K562 (cell line): ENCODE measurements around the gene COQ2. TPM values are rescaled to one million over a fixed set of nuclear protein-coding genes. Genes with fewer than 3 reads are reported as not detected.

Source experiments
- ATAC-seq: fragments of 200-7000 bp; cut with Tn5 transposase; 3 replicates; pipeline ENCODE4 v1.9.1; 2020; ENCODE audit warnings: moderate library complexity
- BruUV-seq: library from RNA; stranded (reverse); fragments of 400-500 nt; replicated peaks from 2 replicates; lab custom pipeline; 2021; lab: Mats Ljungman, UMichigan
- CTCF ChIA-PET: fragments of 300-600 bp; formaldehyde crosslinking; extraction: SDS; loops from one replicate; lab custom pipeline; 2021; ENCODE audit warnings: low intra/inter-chr PET ratio; lab: Yijun Ruan, JAX
- POLR2A ChIA-PET: fragments of 300-600, 350-650 bp; sonication (Branson Sonifier 250); formaldehyde crosslinking; extraction: SDS; loops from one replicate; lab custom pipeline; 2021; ENCODE audit warnings: antibody characterized with exemption, inconsistent platforms; lab: Yijun Ruan, JAX
- DNase-seq, 4 experiments: peaks; one replicate each; pipeline versions ENCODE4 v3.0.0 to v3.0.0-alpha.2; 2011 to 2018; ENCODE audit warnings: low spot score in 3 of 4, mixed read lengths in 3 of 4; ENCODE audit errors: extremely low read depth in 1 of 4
- FAIRE-seq: peaks from 2 replicates; lab custom pipeline; 2011; peaks lifted over from hg19 to GRCh38; lab: Jason Lieb, UNC
- H2AFZ ChIP-seq: 2 replicates; pipeline ENCODE4 v1.6.0; 2011; ENCODE audit warnings: low read depth, low read length, control low read depth, inconsistent platforms
- H3K27ac ChIP-seq: fragments of 200-600 bp; 3 replicates; pipeline ENCODE4 v1.8.0; 2011; ENCODE audit warnings: low read depth, mild to moderate bottlenecking, control low read depth, inconsistent platforms, low read length, moderate library complexity, mixed read lengths; ENCODE audit errors: extremely low read depth
- H3K27me3 ChIP-seq, 2 experiments: fragments of 300-600 bp in 1 of 2; 2 replicates in 1 of 2; 3 replicates in 1 of 2; pipeline versions ENCODE4 v1.6.0 to v1.8.0; 2011; ENCODE audit warnings: inconsistent platforms in 2 of 2, low read length in 2 of 2, mild to moderate bottlenecking in 1 of 2, mixed read lengths in 1 of 2, moderate library complexity in 1 of 2; ENCODE audit not compliant: control insufficient read depth in 2 of 2, insufficient read depth in 2 of 2
- H3K36me3 ChIP-seq: fragments of 300-600 bp; 3 replicates; pipeline ENCODE4 v1.8.0; 2011; ENCODE audit warnings: mild to moderate bottlenecking, low read length, inconsistent platforms; ENCODE audit not compliant: control insufficient read depth, insufficient read depth
- H3K4me1 ChIP-seq, 2 experiments: fragments of 200-600 bp in 1 of 2; replicated peaks in 1 of 2; 2 replicates in 1 of 2; 3 replicates in 1 of 2; pipeline versions ENCODE4 v1.5.1 to v1.8.0; 2011; ENCODE audit warnings: inconsistent platforms in 2 of 2, low read length in 2 of 2, mild to moderate bottlenecking in 1 of 2, mixed read lengths in 1 of 2, moderate library complexity in 1 of 2; ENCODE audit not compliant: control insufficient read depth in 2 of 2, insufficient read depth in 2 of 2
- H3K4me2 ChIP-seq: 2 replicates; pipeline ENCODE4 v1.6.1; 2011; ENCODE audit warnings: low read length, control low read depth, inconsistent platforms, mixed read lengths; ENCODE audit not compliant: insufficient read depth
- H3K4me3 ChIP-seq: fragments of 200-600 bp; sonication (generic), shearing (Covaris generic); 2 replicates; pipeline ENCODE4 v1.5.1; 2016; ENCODE audit warnings: control low read depth, inconsistent platforms
- H3K79me2 ChIP-seq: fragments of 200-600 bp; 3 replicates; pipeline ENCODE4 v1.8.0; 2011; ENCODE audit warnings: low read length, inconsistent platforms; ENCODE audit not compliant: control insufficient read depth, insufficient read depth
- H3K9ac ChIP-seq, 2 experiments: 2 replicates each; pipeline versions ENCODE4 v1.6.0 to v1.6.1; 2011; ENCODE audit warnings: low read depth in 2 of 2, low read length in 2 of 2, control low read depth in 1 of 2, inconsistent platforms in 1 of 2, mild to moderate bottlenecking in 1 of 2, mixed read lengths in 1 of 2; ENCODE audit not compliant: insufficient read depth in 1 of 2
- H3K9me1 ChIP-seq: one replicate; pipeline ENCODE4 v1.6.0; 2011; ENCODE audit warnings: inconsistent platforms, mild to moderate bottlenecking, low read length, moderate library complexity; ENCODE audit not compliant: control insufficient read depth, insufficient read depth
- H3K9me3 ChIP-seq: replicated peaks from 2 replicates; pipeline ENCODE4 v1.5.1; 2011; ENCODE audit warnings: low read depth, low read length, inconsistent platforms; ENCODE audit not compliant: control insufficient read depth, insufficient read depth
- H4K20me1 ChIP-seq: replicated peaks from 2 replicates; pipeline ENCODE4 v1.6.1; 2011; ENCODE audit warnings: low read length, inconsistent platforms, mixed read lengths; ENCODE audit not compliant: control insufficient read depth, insufficient read depth
- PHF8 ChIP-seq: fragments of 200-600 bp; sonication (generic); IDR thresholded peaks from 2 replicates; pipeline ENCODE4 v1.6.1; 2012; ENCODE audit warnings: mixed run types, mild to moderate bottlenecking, inconsistent platforms, low read length, moderate library complexity, borderline replicate concordance
- SMARCE1 ChIP-seq: fragments of 450-650 bp; IDR thresholded peaks from 2 replicates; pipeline ENCODE4 v1.7.1; 2016; ENCODE audit warnings: mild to moderate bottlenecking
- TARDBP ChIP-seq: fragments of 450-650 bp; IDR thresholded peaks from 2 replicates; pipeline ENCODE4 v1.6.1; 2016
- TCF15 ChIP-seq: fragments of 250-450 bp; sonication (Bioruptor Pico); IDR thresholded peaks from 2 replicates; pipeline ENCODE4 v1.8.0; 2022; ENCODE audit warnings: moderate library complexity, mild to moderate bottlenecking, inconsistent platforms
- THRA ChIP-seq: fragments of 450-650 bp; IDR thresholded peaks from 2 replicates; pipeline ENCODE4 v1.6.1; 2017; ENCODE audit warnings: mild to moderate bottlenecking, moderate library complexity
- ZNF140 ChIP-seq: fragments of 250-450 bp; sonication (Bioruptor Pico); IDR thresholded peaks from 2 replicates; pipeline ENCODE4 v1.8.0; 2021; ENCODE audit warnings: moderate library complexity, mild to moderate bottlenecking, inconsistent platforms
- ZNF232 ChIP-seq: sonication (generic); formaldehyde crosslinking; IDR thresholded peaks from 2 replicates; pipeline ENCODE4 v1.8.0; 2022; ENCODE audit warnings: mild to moderate bottlenecking, missing genetic modification reagents
- ZNF311 ChIP-seq: fragments of 250-450 bp; sonication (Bioruptor Pico); IDR thresholded peaks from 2 replicates; pipeline ENCODE4 v1.4.0; 2020; ENCODE audit warnings: mild to moderate bottlenecking, moderate library complexity
- WGBS: fragments of 100-300 bp; shearing (Covaris generic); methylation state at CpG from one replicate; pipeline ENCODE4 v1.1.6; 2016; ENCODE audit warnings: low coverage, mixed read lengths; ENCODE audit not compliant: insufficient coverage; ENCODE audit errors: missing lambda C conversion rate; 5-methylcytosine and 5-hydroxymethylcytosine counted together
- in situ Hi-C: fragments of 300-500 bp; cut with MboI; formaldehyde crosslinking; loops from 4 replicates; pipeline ENCODE4 v1.15.0; 2018; ENCODE audit warnings: inconsistent platforms, mixed read lengths
- intact Hi-C: fragments of 100-400 bp; cut with micrococcal nuclease; formaldehyde crosslinking; loops from 2 replicates; pipeline ENCODE4 v1.14.2; 2022
- polyA plus RNA-seq, 8 experiments: library from polyadenylated mRNA; depleted of rRNA in 4 of 8; stranded (reverse) in 5 of 8; unstranded in 3 of 8; fragments of >200 nt; fragmentation: Nextera tagmentation in 2 of 8; fragmentation: Illumina TruSeq in 1 of 8; extraction: Ambion mirVana in 2 of 8; extraction: Trizol in 1 of 8; gene quantifications; 2 replicates each; pipeline versions ENCODE4 v1.2.1 to v1.2.3, GENCODE V29; 2011 to 2014; ENCODE audit warnings: inconsistent platforms in 1 of 8, missing spikeins in 1 of 8
- total RNA-seq, 7 experiments: library from RNA; depleted of rRNA in 6 of 7; stranded (reverse); fragments of >200 nt in 6 of 7; fragmentation: Illumina TruSeq in 2 of 7; extraction: Trizol in 2 of 7; gene quantifications; 2 replicates each; pipeline versions ENCODE4 v1.2.1 to v1.2.3, GENCODE V29; 2011 to 2021; ENCODE audit warnings: low replicate concordance in 1 of 7
- TF ChIP-seq, protein P1 (sequence below): fragments of 450-650 bp; formaldehyde crosslinking; IDR thresholded peaks from 2 replicates; pipeline ENCODE4 v1.4.0; 2022; ENCODE audit warnings: mild to moderate bottlenecking, moderate library complexity
- TF ChIP-seq, protein P2 (sequence below), 3 experiments: fragments of 200-800 bp in 1 of 3; sonication (Bioruptor generic) in 1 of 3; sonication (generic) in 1 of 3; formaldehyde crosslinking in 1 of 3; IDR thresholded peaks; 2 replicates each; pipeline versions ENCODE4 v1.6.1 to v1.8.0; 2016 to 2022; ENCODE audit warnings: mild to moderate bottlenecking in 2 of 3, missing compliant biosample characterization in 2 of 3, missing genetic modification characterization in 2 of 3, missing genetic modification reagents in 1 of 3

COQ2 gene
- total and polyA plus RNA-seq, 9 of the 15 experiments (the other 6 are each of a cell fraction or from before 2014, with no cell fraction given), result 1.9 to 13.5 (median 11.8) TPM

- no peaks in the 10 kb centered on the region for H3K9me3 ChIP-seq
- FAIRE-seq (no peak), DNase-seq (no peak), ATAC-seq (no peak)
- H3K9me1 ChIP-seq, result no peaks in the 10 kb centered on the region
- TF ChIP-seq ZNF140 (CRISPR knock-in tag) (no peak), PHF8 (no peak), ZNF311 (no peak)
- TF ChIP-seq, protein P1, sequence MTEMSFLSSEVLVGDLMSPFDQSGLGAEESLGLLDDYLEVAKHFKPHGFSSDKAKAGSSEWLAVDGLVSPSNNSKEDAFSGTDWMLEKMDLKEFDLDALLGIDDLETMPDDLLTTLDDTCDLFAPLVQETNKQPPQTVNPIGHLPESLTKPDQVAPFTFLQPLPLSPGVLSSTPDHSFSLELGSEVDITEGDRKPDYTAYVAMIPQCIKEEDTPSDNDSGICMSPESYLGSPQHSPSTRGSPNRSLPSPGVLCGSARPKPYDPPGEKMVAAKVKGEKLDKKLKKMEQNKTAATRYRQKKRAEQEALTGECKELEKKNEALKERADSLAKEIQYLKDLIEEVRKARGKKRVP, result no peak
- BruUV-seq, result no TSS peak
- H3K4me3 ChIP-seq, result no peak overlapping the region
- H3K79me2 ChIP-seq, result no peaks in the 10 kb centered on the region
- peaks cover 8 to 16% of the 10 kb centered on the region in 2 experiments for H3K27me3 ChIP-seq
- no peaks in the 10 kb centered on the region for H3K36me3 ChIP-seq
- no peak overlapping the region for H3K4me2 ChIP-seq
- H3K27ac ChIP-seq, result no peak overlapping the region
- ChIA-PET POLR2A (interaction anchor here (0.7 kb wide), 1 partner anchor 431 kb away, joined by 3 read pairs; no protein-coding TSS in a partner anchor), CTCF (no interaction called here)
- 12% methylated on average over 7 of the region's 7 CpGs for WGBS
- no peaks in the 10 kb centered on the region; a peak in 1 of 5 replicates for H3K4me1 ChIP-seq
- no peaks in the 10 kb centered on the region for H4K20me1 ChIP-seq
- in situ Hi-C loops (no loop called here), intact Hi-C loops (no loop called here)
- H2AFZ ChIP-seq, result no peak overlapping the region
- H3K9ac ChIP-seq, result no peak overlapping the region
Observed at GRCh38 chr4:83307920-83308319, 23.3 kb upstream of the COQ2 start.

DNA sequence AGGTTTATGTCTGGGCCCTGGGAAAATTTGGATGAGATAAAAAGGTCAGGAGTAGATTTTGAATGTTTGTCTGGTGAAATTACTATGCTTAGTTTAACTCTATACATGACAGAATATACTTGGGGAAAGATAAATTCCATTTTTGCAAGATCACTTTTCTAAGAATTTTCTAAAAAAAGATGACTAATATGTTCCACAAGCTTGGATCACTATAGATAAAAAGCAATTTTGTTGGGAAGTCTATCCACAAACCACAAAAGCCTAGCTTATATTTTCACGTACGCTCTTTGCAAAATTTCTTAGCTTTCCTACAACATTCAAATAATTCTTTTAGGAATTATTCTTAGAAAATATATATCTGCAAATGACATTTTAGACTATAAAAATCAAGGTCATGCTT, 20.6 kb upstream of the COQ2 start:
- Histone ChIP-seq H3K9me3 (no peaks in the 10 kb centered on the region), H3K4me2 (no peak overlapping the region), H3K79me2 (no peaks in the 10 kb centered on the region), H3K9me1 (no peaks in the 10 kb centered on the region), H3K4me1 (no peaks in the 10 kb centered on the region; a peak in 1 of 5 replicates), H4K20me1 (no peaks in the 10 kb centered on the region), H3K9ac (no peak overlapping the region), H3K36me3 (no peaks in the 10 kb centered on the region), H3K27me3 (peaks cover 8 to 12% of the 10 kb centered on the region in 2 experiments), H2AFZ (no peak overlapping the region), H3K27ac (no peak overlapping the region), H3K4me3 (no peak overlapping the region)
- no TSS peak for BruUV-seq
- CTCF ChIA-PET, result no interaction called here
- intact Hi-C loops (no loop called here), in situ Hi-C loops (no loop called here)
- FAIRE-seq (no peak), DNase-seq (no peak), ATAC-seq (no peak)
- POLR2A ChIA-PET, result interaction anchor here (0.6 to 1.0 kb wide), 2 partner anchors 65 to 582 kb away, joined by 3 to 4 read pairs; no protein-coding TSS in a partner anchor
- WGBS, result 6% methylated on average over 2 of the region's 2 CpGs
- TF ChIP-seq, protein P2, sequence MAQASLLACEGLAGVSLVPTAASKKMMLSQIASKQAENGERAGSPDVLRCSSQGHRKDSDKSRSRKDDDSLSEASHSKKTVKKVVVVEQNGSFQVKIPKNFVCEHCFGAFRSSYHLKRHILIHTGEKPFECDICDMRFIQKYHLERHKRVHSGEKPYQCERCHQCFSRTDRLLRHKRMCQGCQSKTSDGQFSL (CRISPR knock-in tag; IDR thresholded peaks at IDR 0.05), result no peak
- TF ChIP-seq, protein P2 (tag; IDR thresholded peaks at IDR 0.05), result no peak
- TF ChIP-seq TARDBP (no peak), TCF15 (CRISPR knock-in tag) (no peak), SMARCE1 (peak; percentile 55; the same call in 1 of the 2 replicates), THRA (no peak), ZNF232 (CRISPR knock-in tag) (no peak)
